Measurements from ENCODE around the gene TTC7B.
A peak's percentile ranks its signal among the peaks of the same experiment; 100 is the strongest.

The TTC7B gene

DNA sequence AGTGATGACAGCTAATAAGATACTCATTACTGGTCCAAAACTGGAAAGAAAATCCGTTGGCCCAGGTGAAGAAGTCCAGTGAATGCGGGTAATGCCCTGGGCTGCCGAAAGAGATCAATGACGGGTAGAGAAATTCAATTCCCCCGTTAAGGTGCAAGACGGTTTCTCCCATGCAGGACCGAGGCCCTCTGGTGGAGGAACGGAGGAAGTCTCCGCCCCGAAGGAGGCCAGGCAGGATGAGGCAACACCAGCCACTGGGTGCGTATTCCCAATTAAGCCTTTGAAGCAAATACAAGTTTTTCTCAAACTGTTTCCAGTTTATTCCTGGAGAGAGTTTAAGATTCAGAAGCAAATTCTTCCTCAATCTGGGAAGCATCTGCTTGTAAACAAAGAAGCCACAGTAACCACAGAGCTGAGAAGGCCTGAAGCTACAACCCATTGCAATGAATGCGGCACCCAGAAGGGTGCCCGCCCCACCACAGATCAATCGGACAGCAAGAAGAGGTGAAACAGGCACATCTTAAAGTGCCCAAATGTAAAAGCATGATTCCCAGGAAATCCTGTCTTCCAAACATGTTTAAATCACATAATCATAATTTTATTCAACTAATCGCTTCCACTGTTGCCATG is 118.5 kb downstream of the TTC7B start:
- no peak overlapping the region for H3K4me3 ChIP-seq (replicated peaks; ENCODE audit: insufficient read depth, low read length)
- TF ChIP-seq, protein P1, sequence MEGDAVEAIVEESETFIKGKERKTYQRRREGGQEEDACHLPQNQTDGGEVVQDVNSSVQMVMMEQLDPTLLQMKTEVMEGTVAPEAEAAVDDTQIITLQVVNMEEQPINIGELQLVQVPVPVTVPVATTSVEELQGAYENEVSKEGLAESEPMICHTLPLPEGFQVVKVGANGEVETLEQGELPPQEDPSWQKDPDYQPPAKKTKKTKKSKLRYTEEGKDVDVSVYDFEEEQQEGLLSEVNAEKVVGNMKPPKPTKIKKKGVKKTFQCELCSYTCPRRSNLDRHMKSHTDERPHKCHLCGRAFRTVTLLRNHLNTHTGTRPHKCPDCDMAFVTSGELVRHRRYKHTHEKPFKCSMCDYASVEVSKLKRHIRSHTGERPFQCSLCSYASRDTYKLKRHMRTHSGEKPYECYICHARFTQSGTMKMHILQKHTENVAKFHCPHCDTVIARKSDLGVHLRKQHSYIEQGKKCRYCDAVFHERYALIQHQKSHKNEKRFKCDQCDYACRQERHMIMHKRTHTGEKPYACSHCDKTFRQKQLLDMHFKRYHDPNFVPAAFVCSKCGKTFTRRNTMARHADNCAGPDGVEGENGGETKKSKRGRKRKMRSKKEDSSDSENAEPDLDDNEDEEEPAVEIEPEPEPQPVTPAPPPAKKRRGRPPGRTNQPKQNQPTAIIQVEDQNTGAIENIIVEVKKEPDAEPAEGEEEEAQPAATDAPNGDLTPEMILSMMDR (IDR thresholded peaks at IDR 0.05; ENCODE audit: insufficient read depth, low read length): peak; percentile 92
- no peak for TF ChIP-seq SPI1 (IDR thresholded peaks at IDR 0.05; ENCODE audit: borderline replicate concordance, low read depth)
- no peaks in the 10 kb centered on the region for H3K27me3 ChIP-seq (ENCODE audit: insufficient read depth, poor library complexity, severe bottlenecking)
- DNase-seq (ENCODE audit: low read depth in 1 of 2, low spot score in 1 of 2): peak; percentile 40 to 81
- H3K27ac ChIP-seq (replicated peaks): no peak overlapping the region

- TF ChIP-seq, protein P1 (IDR thresholded peaks at IDR 0.05; ENCODE audit: insufficient read depth, low read length): no peak
- TF ChIP-seq, protein P2, sequence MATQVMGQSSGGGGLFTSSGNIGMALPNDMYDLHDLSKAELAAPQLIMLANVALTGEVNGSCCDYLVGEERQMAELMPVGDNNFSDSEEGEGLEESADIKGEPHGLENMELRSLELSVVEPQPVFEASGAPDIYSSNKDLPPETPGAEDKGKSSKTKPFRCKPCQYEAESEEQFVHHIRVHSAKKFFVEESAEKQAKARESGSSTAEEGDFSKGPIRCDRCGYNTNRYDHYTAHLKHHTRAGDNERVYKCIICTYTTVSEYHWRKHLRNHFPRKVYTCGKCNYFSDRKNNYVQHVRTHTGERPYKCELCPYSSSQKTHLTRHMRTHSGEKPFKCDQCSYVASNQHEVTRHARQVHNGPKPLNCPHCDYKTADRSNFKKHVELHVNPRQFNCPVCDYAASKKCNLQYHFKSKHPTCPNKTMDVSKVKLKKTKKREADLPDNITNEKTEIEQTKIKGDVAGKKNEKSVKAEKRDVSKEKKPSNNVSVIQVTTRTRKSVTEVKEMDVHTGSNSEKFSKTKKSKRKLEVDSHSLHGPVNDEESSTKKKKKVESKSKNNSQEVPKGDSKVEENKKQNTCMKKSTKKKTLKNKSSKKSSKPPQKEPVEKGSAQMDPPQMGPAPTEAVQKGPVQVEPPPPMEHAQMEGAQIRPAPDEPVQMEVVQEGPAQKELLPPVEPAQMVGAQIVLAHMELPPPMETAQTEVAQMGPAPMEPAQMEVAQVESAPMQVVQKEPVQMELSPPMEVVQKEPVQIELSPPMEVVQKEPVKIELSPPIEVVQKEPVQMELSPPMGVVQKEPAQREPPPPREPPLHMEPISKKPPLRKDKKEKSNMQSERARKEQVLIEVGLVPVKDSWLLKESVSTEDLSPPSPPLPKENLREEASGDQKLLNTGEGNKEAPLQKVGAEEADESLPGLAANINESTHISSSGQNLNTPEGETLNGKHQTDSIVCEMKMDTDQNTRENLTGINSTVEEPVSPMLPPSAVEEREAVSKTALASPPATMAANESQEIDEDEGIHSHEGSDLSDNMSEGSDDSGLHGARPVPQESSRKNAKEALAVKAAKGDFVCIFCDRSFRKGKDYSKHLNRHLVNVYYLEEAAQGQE (IDR thresholded peaks at IDR 0.05; ENCODE audit: insufficient replicate concordance, low read depth): no peak
- no peak for TF ChIP-seq POLR2AphosphoS5 (IDR thresholded peaks at IDR 0.05; ENCODE audit: low read depth)
- TF ChIP-seq SPI1 (IDR thresholded peaks at IDR 0.05; ENCODE audit: borderline replicate concordance, low read depth): no peak
- no peak for TF ChIP-seq GABPA (IDR thresholded peaks at IDR 0.05; ENCODE audit: low read depth)
- no peak overlapping the region for H3K27ac ChIP-seq (replicated peaks)
- H3K27me3 ChIP-seq (ENCODE audit: insufficient read depth, poor library complexity, severe bottlenecking): no peaks in the 10 kb centered on the region
These were observed 119.1 kb downstream of the TTC7B start for GRCh38 chr14:90697132-90697531.

DNA sequence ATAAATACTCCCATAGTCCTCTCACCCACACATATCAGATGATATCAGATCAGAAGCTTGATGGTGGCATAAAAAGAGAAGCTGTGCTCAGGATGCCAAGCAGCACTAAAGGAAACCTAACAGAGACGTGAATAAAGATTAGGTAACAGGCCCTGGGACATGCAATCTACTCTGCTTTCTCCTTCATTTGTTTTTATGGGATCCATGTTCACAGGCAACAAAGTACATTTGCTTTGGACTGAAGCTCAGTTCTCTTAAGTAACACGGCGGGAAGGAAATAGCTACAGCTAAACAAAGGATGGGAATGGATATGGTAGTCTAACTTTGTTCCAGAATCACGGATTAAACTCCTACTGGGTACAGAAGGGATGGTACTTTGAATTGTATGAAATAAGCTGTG is 119.5 kb downstream of the TTC7B start:
- TF ChIP-seq POLR2AphosphoS5 (IDR thresholded peaks at IDR 0.05; ENCODE audit: low read depth) (no peak), GABPA (IDR thresholded peaks at IDR 0.05; ENCODE audit: low read depth) (no peak)
- Histone ChIP-seq H3K4me3 (replicated peaks; ENCODE audit: insufficient read depth, low read length) (no peak overlapping the region), H3K27ac (replicated peaks) (no peak overlapping the region), H3K27me3 (ENCODE audit: insufficient read depth, poor library complexity, severe bottlenecking) (no peaks in the 10 kb centered on the region)
- DNase-seq (ENCODE audit: low read depth in 1 of 2, low spot score in 1 of 2): no peak

More at GRCh38 chr14:90697132-90697531, 119.1 kb downstream of the TTC7B start:
- H3K4me3 ChIP-seq (replicated peaks; ENCODE audit: insufficient read depth, low read length): no peak overlapping the region
- DNase-seq (ENCODE audit: low read depth in 1 of 2, low spot score in 1 of 2): no peak

DNA sequence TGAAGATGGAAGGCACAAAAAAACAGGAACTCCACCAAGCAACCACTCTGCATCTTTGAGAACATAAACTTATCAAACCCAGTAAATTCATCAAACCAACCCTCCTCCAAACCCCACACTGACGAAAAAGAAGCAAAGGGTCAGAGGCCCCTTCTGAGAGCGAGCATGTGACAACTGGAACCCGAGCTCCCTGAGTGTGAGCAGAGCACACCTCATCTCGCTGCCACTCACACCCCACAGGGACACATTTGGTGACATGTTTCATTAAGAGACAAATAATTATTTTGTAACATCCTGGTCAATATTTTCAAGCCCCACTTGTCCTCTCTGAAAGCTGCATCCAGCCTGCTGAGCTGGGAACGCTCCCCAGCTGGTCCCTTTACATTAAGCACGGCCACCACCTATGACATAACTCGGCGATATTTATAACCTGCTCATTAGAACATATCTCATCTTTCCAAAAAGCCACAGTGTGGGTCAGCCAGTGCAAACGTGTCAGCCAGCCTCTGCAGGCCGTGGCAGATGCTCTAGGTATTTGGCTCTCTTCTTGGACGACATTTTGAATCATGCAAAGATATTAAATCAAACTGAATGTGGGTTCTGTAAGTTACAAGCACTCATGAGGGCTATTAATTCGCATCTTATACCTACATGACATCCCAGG is 120.1 kb downstream of the TTC7B start:
- no peaks in the 10 kb centered on the region for H3K27me3 ChIP-seq (ENCODE audit: insufficient read depth, poor library complexity, severe bottlenecking)
- no peak for DNase-seq (ENCODE audit: low read depth in 1 of 2, low spot score in 1 of 2)
- H3K4me3 ChIP-seq (replicated peaks; ENCODE audit: insufficient read depth, low read length): no peak overlapping the region
- TF ChIP-seq, protein P1 (IDR thresholded peaks at IDR 0.05; ENCODE audit: insufficient read depth, low read length): no peak
- peak; percentile 47; the same call in 1 of the 2 replicates for TF ChIP-seq SPI1 (IDR thresholded peaks at IDR 0.05; ENCODE audit: borderline replicate concordance, low read depth)
- H3K27ac ChIP-seq (replicated peaks): no peak overlapping the region

GRCh38 chr14:90693413-90693812 is 122.8 kb downstream of the TTC7B start:
- TF ChIP-seq, protein P2 (IDR thresholded peaks at IDR 0.05; ENCODE audit: insufficient replicate concordance, low read depth): no peak
- no peak for DNase-seq (ENCODE audit: low read depth in 1 of 2, low spot score in 1 of 2)
- Histone ChIP-seq H3K27me3 (ENCODE audit: insufficient read depth, poor library complexity, severe bottlenecking) (no peaks in the 10 kb centered on the region), H3K27ac (replicated peaks) (no peak overlapping the region), H3K4me3 (replicated peaks; ENCODE audit: insufficient read depth, low read length) (no peak overlapping the region)

Measured in HL-60 (cell line).